C1 segment of cervical spinal cord (tissue), 14 donors: ENCODE data around the gene LENG9.
"Not testable (repeated sequence)": the region's sequence is repeated elsewhere in the genome, so short reads cannot be mapped to it uniquely, and the experiment has no call there.

Source experiments
- DNase-seq, 14 donors: peaks; one replicate each; lab custom pipeline; 2025; lab: John Stamatoyannopoulos, UW

The LENG9 gene

DNA sequence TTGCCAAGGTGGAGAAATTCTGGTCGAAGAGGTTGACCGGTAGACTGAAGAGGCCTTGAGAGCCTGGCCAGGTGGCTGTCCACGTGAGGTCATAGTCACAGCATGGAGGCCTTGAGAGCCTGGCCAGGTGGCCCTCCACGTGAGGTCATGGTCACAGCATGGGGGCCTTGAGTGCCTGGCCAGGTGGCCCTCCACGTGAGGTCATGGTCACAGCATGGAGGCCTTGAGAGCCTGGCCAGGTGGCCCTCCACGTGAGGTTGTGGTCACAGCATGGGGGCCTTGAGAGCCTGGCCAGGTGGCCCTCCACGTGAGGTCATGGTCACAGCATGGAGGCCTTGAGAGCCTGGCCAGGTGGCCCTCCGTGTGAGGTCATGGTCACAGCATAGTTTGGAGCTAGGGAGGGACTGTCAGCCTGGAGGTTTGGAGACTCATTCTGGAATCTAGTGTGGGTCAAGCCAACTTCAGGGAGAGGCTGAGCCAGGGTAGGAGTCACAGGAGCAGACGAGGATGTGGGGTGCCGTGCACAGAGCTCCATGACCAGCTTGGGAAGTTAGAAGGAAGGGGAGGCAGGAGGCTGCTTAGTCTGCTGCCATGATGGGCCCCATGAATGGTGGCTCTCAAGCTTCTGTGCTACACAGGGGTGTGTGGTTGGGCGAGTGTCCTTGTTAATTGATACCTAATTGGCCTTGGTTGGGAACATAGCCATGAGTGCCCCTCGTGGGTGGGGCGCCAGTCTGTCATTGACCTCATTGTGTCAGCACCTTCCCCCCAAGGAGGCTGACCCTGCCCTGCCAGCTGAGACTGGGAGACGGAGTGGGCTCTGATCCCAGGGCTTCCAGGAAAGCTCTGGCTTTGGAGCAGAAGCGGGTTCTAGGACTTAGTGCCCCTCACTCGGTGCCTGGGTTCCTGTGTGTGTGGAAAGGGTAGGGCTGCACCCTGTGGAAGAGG lies 4.0 kb downstream of the LENG9 start:
- DNase-seq = peak in 1 of 14 donors; percentile 22

- DNase-seq = no peak
Observed at GRCh38 chr19:54458648-54459281, 4.8 kb downstream of the LENG9 start.

GRCh38 chr19:54457773-54458647 lies 5.6 kb downstream of the LENG9 start:
- DNase-seq = no peak

GRCh38 chr19:54456423-54457373 lies 6.9 kb downstream of the LENG9 start:
- no peak for DNase-seq

- no peak for DNase-seq
Observed at GRCh38 chr19:54455786-54456422, 7.7 kb downstream of the LENG9 start.

DNA sequence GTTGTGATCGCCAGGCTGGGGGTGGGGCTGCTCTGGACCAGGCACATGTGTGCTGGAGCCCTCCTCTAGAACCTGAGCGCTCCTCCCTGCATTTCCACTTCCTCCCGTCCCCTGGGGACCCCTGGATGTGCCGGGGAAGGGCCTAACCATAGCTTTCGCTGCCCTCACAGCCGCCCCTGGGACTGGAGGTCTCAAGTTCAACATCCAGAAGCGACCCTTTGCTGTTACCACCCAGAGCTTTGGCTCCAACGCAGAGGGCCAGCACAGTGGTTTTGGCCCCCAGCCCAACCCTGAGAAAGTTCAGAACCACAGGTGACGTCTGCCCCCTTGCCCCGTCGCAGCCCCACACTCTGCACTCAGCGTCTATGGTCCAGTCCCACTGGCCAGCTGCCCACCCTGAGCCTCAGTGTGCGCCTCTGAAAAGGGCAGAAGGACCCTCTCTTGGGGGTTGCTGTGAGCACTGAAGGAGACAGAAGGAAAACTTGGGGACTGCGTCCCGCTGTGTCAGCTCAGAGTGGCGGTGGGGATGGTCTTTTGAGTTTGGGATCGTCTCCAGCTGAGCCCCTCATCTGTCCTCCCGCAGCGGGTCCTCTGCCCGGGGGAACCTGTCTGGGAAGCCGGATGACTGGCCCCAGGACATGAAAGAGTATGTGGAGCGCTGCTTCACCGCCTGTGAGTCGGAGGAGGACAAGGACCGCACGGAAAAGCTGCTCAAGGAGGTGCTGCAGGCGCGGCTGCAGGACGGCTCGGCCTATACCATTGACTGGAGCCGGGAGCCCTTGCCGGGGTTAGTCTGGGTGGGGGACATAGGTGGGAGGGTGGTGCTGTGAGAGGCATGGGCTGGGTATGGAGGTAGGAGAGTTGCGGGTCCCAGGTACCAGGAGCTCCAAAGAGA lies 8.6 kb downstream of the LENG9 start:
- DNase-seq = no peak

DNA sequence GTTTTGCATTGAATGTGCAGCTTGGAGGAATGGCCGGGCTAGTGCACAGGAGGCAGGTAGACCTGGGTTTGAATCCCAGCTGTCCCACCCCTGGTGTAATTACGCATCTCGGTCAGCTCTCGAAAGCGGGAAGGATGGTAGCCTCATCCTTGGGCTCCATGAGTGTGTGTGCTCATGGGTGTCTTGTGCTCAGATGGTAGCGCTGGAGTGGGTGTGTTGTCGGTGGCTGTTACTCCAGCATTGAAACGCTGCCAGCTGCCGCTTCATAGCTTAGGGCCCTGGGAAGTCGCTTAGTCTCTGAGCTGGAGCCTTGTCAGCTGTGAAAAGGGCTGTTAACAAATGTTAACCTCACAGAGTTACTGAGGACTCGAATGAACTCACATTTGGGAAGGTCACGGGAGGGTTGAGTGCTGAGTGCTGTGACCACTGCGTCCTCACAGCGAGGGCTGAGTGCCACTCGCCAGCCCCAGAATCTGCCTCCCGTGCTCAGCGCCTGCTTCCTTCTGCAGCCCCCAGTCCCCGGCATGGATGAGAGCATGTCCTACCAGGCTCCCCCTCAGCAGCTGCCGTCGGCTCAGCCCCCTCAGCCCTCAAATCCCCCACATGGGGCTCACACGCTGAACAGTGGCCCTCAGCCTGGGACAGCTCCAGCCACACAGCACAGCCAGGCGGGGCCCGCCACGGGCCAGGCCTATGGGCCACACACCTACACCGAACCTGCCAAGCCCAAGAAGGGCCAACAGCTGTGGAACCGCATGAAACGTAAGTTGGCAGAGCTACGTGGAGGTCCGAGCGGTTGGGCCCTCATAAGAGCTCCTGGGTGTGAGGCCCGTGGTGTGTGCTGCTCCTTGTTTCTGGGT lies 9.4 kb downstream of the LENG9 start:
- DNase-seq = no peak

DNA sequence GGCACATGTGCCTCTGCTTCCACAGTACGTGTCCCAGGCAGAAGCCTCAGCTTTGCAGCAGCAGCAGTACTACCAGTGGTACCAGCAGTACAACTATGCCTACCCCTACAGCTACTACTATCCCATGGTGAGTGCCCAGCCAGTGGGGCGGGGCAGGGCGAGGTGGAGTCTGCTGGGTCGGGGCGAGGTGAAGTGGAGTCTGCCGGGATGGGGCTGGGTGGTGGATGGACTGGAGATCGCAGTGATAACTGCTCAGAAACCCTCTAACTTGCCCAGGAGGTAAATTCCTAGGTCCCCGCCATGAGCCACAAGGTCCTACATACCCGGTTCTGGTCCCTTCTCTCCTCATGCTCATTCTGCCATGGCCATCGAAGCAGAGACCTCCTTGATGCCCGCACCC lies 11.0 kb downstream of the LENG9 start:
- no peak for DNase-seq

- no peak for DNase-seq
Observed at GRCh38 chr19:54451997-54452396, 11.6 kb downstream of the LENG9 start.

DNA sequence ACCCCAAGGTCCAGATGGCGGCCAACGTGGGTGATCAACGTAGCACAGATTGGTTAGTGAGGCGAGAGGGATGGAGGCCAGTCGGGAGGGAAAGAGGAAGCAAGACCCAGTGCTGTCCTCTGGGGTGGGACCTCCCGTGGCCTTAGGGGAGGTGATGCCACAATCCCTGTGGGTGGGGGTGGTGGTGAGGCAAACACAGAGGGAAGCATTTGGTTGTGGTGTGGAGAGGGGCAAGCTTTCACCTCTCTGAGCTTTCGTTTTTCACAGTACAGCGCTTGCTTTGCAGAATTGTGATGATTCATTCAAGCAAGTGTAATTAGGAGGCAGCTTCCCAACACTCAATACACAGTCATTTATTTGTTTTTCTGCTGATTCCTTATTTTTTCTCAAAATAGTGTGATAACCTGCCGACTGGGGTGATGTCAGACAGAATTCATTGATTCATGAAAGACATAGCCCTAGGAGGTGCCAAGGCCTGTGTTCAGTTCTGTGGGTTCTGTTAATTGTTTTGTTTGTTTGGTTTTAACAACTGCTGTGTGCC lies 12.2 kb downstream of the LENG9 start:
- DNase-seq = no peak

DNA sequence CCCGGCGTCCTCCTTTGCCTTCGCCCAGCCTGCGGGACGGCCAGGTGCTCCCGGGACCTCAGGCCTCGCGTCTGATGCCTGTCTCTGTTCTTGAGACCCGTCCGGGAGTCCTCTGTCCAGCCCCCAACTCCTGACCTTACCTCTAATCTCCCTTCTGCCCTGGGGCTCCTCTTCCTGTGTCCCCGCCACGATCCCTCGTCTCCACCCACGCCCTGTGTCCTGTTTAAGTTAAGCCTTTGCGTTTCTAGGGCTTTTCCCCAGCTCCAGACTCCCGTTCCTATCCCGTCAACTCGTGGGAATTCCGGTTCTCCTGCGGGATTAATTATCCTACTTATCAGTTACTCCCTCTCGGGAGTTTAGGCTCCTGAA lies 13.9 kb downstream of the LENG9 start:
- no peak for DNase-seq

- DNase-seq = peak; percentile 76 to 98 (median 96)
Observed at GRCh38 chr19:54448774-54449700, 14.5 kb downstream of the LENG9 start, which contains the start of gene LENG8. LENG8 (plus strand) TSS chr19:54449199; CDS start chr19:54451345, 2,146 bp downstream.

- peak in 8 of 14 donors; percentile 23 to 72 (median 65) for DNase-seq
Observed at GRCh38 chr19:54448040-54448773, 15.4 kb downstream of the LENG9 start.

DNA sequence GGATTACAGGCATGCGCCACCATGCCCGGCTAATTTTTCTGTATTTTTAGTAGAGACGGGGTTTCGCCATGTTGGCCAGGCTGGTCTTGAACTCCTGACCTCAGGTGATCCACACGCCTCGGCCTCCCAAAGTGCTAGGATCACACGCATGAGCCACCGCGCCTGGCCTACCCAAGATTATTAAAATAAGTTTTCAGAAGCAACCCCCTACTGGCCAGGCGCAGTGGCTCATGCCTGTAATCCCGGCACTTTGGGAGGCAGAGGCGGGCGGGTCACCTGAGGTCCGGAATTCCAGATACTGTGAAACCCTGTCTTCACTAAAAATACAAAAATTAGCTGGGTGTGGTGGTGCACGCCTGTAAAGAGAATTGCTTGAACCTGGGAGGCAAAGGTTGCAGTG lies 17.2 kb downstream of the LENG9 start:
- not testable (repeated sequence) for DNase-seq

GRCh38 chr19:54444737-54445136 lies 18.8 kb downstream of the LENG9 start:
- no peak for DNase-seq

- DNase-seq = no peak
Observed at GRCh38 chr19:54440641-54441040, 22.9 kb downstream of the LENG9 start.
